Measurements from ENCODE around the gene FUCA1. TPM values are rescaled to one million over a fixed set of nuclear protein-coding genes. Genes with fewer than 3 reads are reported as not detected.

FUCA1 gene
- total RNA-seq, 1 donor from 2014 or later, result 20.6 TPM

DNA sequence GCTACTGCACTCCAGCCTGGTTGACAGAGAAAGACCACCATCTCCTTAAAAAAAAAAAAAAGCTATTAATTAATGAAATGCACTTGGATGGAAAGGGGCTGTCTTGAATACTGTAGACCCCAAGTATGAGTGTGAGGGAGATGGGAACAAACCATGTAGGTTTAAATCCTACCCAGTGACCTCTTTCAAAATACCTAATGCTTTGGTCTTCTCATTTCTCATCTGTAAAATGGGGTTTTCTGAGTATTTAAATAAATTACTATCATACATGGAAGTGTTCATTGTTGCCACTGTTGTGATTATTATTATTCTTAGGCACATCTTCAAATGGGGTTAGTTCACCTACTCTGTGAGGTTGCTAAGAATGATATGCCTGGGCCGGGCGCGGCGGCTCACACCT lies 17.1 kb upstream of the FUCA1 start:
- H3K4me1 Mint-ChIP-seq (ENCODE audit: unreplicated experiment), result no peaks in the 10 kb centered on the region
- H3K4me3 Mint-ChIP-seq, result no peak overlapping the region
- no peaks in the 10 kb centered on the region for H3K27me3 Mint-ChIP-seq
- no peak overlapping the region for H3K27ac Mint-ChIP-seq
- TF ChIP-seq CTCF (conservative IDR thresholded peaks at IDR 0.05), result no peak
- DNase-seq (ENCODE audit: extremely low spot score, unreplicated experiment), result no peak
- H3K36me3 Mint-ChIP-seq, result no peaks in the 10 kb centered on the region
- no peaks in the 10 kb centered on the region for H3K9me3 Mint-ChIP-seq

DNA sequence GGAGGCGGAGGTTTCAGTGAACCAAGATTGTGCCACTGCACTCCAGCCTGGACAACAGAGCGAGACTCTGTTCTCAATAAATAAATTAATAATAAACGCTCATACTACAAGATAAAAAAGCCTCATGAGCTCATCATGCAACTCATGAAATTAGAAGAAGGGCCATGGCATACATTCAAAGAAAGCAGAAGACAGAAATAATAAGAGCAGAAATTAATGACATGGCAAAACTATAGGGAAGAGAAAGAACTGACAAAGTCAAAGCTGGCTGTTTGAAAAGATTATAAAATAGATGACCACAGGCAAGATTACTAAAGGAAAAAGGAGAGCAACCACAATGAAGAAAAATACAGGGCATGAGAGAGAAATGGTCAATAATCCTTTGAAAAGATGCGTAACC lies 14.7 kb upstream of the FUCA1 start:
- Mint-ChIP-seq H3K9me3 (peaks cover 12% of the 10 kb centered on the region), H3K27me3 (no peaks in the 10 kb centered on the region), H3K27ac (no peak overlapping the region), H3K36me3 (no peaks in the 10 kb centered on the region), H3K4me1 (ENCODE audit: unreplicated experiment) (no peaks in the 10 kb centered on the region), H3K4me3 (no peak overlapping the region)
- no peak for DNase-seq (ENCODE audit: extremely low spot score, unreplicated experiment)
- no peak for TF ChIP-seq CTCF (conservative IDR thresholded peaks at IDR 0.05)

- no peak overlapping the region for H3K27ac Mint-ChIP-seq
- no peak for TF ChIP-seq CTCF (conservative IDR thresholded peaks at IDR 0.05)
- H3K27me3 Mint-ChIP-seq, result no peaks in the 10 kb centered on the region
- H3K4me1 Mint-ChIP-seq (ENCODE audit: unreplicated experiment), result no peaks in the 10 kb centered on the region
- no peak for DNase-seq (ENCODE audit: extremely low spot score, unreplicated experiment)
- H3K36me3 Mint-ChIP-seq, result no peaks in the 10 kb centered on the region
- H3K4me3 Mint-ChIP-seq, result no peak overlapping the region
- peaks cover 13% of the 10 kb centered on the region for H3K9me3 Mint-ChIP-seq
These were observed 11.7 kb upstream of the FUCA1 start for GRCh38 chr1:23879809-23880208.

DNA sequence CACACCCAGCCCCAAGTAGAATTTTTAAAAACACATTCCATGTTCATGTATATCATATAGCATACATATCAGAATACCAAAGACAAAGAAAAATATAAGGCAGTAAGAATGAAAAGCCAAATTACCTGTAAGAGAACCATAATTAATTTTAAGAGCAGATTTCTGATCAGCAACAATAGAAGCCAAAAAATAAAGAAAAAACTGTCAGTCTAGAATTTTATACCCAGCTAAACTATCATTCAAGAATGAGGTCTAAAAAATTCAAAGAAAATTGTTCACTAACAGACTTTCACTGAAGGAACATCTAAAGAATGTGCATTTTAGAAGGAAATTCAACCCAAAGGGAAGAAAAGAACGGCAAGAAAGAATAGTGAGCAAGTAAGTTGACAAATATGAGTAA lies 10.6 kb upstream of the FUCA1 start:
- Mint-ChIP-seq H3K4me3 (no peak overlapping the region), H3K4me1 (ENCODE audit: unreplicated experiment) (no peaks in the 10 kb centered on the region), H3K27ac (no peak overlapping the region), H3K27me3 (no peaks in the 10 kb centered on the region), H3K36me3 (no peaks in the 10 kb centered on the region), H3K9me3 (peaks cover 13% of the 10 kb centered on the region)
- no peak for TF ChIP-seq CTCF (conservative IDR thresholded peaks at IDR 0.05)
- no peak for DNase-seq (ENCODE audit: extremely low spot score, unreplicated experiment)

- H3K36me3 Mint-ChIP-seq, result no peaks in the 10 kb centered on the region
- H3K4me1 Mint-ChIP-seq (ENCODE audit: unreplicated experiment), result no peaks in the 10 kb centered on the region
- peak overlapping the region; percentile 15 for H3K27ac Mint-ChIP-seq
- no peak overlapping the region for H3K4me3 Mint-ChIP-seq
- TF ChIP-seq CTCF (conservative IDR thresholded peaks at IDR 0.05), result no peak
- H3K9me3 Mint-ChIP-seq, result peaks cover 13% of the 10 kb centered on the region
- no peak for DNase-seq (ENCODE audit: extremely low spot score, unreplicated experiment)
- H3K27me3 Mint-ChIP-seq, result peaks cover 4% of the 10 kb centered on the region
These were observed 7.3 kb upstream of the FUCA1 start for GRCh38 chr1:23875382-23875781.

- DNase-seq (ENCODE audit: extremely low spot score, unreplicated experiment), result no peak
- no peak for TF ChIP-seq CTCF (conservative IDR thresholded peaks at IDR 0.05)
- H3K27ac Mint-ChIP-seq, result no peak overlapping the region
- no peaks in the 10 kb centered on the region for H3K9me3 Mint-ChIP-seq
- peaks cover 5% of the 10 kb centered on the region for H3K4me1 Mint-ChIP-seq (ENCODE audit: unreplicated experiment)
- peaks cover 18% of the 10 kb centered on the region for H3K27me3 Mint-ChIP-seq
- H3K36me3 Mint-ChIP-seq, result no peaks in the 10 kb centered on the region
- no peak overlapping the region for H3K4me3 Mint-ChIP-seq
These were observed 4.3 kb upstream of the FUCA1 start for GRCh38 chr1:23872421-23872820.

Data from type B pancreatic cell (in vitro differentiated cells).